Measurements from ENCODE around the gene UBXN4. TPM values are rescaled to one million over a fixed set of nuclear protein-coding genes. Genes with fewer than 3 reads are reported as not detected.

Gene UBXN4
- total and polyA plus RNA-seq, 2 donors (not counting 1 experiment from before 2014, with no cell fraction given), result 78.8 to 108 TPM

DNA sequence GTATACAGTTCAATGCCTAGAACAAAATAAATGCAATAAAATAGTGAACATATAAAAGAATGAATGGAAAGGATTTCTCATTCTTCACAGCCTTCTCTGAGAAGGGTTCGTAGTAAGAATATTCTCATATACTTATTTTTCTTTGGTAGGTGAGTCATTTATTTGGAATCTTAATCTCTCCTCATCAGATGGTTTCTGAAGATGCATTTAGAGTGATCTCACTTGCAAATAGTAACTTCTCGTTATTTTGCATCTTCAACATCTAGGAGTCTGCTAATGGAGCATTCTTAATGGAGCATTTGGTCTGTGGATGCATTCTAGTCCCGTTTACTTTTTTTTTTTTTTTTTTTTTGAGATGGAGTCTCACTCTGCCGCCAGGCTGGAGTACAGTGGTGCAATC lies 3.9 kb downstream of the UBXN4 start:
- Histone ChIP-seq H3K4me1 (ENCODE audit: control insufficient read depth, extremely low read depth, insufficient read depth, low read length) (peaks cover 3% of the 10 kb centered on the region), H3K36me3 (ENCODE audit: control insufficient read depth, insufficient read depth, low read length) (no peaks in the 10 kb centered on the region), H2AFZ (ENCODE audit: low read length) (no peak overlapping the region), H3K27me3 (ENCODE audit: control insufficient read depth, insufficient read depth, low read length) (no peaks in the 10 kb centered on the region), H3K9me3 (ENCODE audit: control insufficient read depth, insufficient read depth, low read depth, low read length) (no peaks in the 10 kb centered on the region), H3K79me2 (ENCODE audit: control insufficient read depth, insufficient read depth, low read length) (peaks cover 59% of the 10 kb centered on the region), H3K27ac (ENCODE audit: insufficient read depth, low read length) (no peak overlapping the region), H3K9ac (ENCODE audit: insufficient read depth, low read length) (no peak overlapping the region), H3K4me3 (replicated peaks in 1 of 4; ENCODE audit: control extremely low read depth in 1 of 4, insufficient read depth in 1 of 4, low read depth in 3 of 4, low read length in 4 of 4) (no peak overlapping the region), H4K20me1 (ENCODE audit: control insufficient read depth, extremely low read depth, insufficient read depth, low read length) (no peaks in the 10 kb centered on the region), H3K4me2 (ENCODE audit: extremely low read depth, insufficient read depth, low read length) (peak overlapping the region; percentile 17)
- no peak for TF ChIP-seq EZH2 (IDR thresholded peaks at IDR 0.05; ENCODE audit: low read length, missing control alignments)
- no peak for TF ChIP-seq CTCF (conservative IDR thresholded peaks at IDR 0.05 in 1 of 2, IDR thresholded peaks at IDR 0.05 in 1 of 2; ENCODE audit: low read depth in 1 of 2, low read length in 2 of 2)
- peak; percentile 64 to 87 for DNase-seq (ENCODE audit: low read depth in 2 of 2)

DNA sequence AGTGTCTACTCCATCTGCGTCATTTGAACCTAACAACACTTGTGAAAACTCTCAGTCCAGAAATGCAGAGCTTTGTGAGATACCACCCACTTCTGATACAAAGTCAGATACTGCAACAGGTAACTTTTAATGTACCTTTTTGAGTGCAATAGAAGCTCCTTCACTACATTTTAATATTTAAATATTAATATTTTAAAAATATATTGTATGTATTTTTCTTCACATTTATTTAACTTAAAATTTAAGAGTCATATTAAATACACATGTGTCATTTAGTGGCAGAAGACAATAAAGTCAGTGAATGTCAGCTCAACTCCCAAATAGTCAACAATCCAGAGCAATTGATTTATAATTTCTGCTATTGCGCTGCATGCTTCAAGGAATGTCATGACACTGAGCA lies 13.9 kb downstream of the UBXN4 start:
- DNase-seq (ENCODE audit: low read depth in 2 of 2), result no peak
- no peak overlapping the region for H3K27ac ChIP-seq (ENCODE audit: insufficient read depth, low read length)

GRCh38 chr2:135756692-135757091 lies 15.0 kb downstream of the UBXN4 start:
- no peak overlapping the region for H3K27ac ChIP-seq (ENCODE audit: insufficient read depth, low read length)
- peaks cover 6% of the 10 kb centered on the region for H3K36me3 ChIP-seq (ENCODE audit: control insufficient read depth, insufficient read depth, low read length)
- no peak overlapping the region for H3K9ac ChIP-seq (ENCODE audit: insufficient read depth, low read length)

More for the DNA sequence above, 13.9 kb downstream of the UBXN4 start:
- Histone ChIP-seq H3K4me1 (ENCODE audit: control insufficient read depth, extremely low read depth, insufficient read depth, low read length) (no peaks in the 10 kb centered on the region), H3K4me3 (replicated peaks in 1 of 4; ENCODE audit: control extremely low read depth in 1 of 4, insufficient read depth in 1 of 4, low read depth in 3 of 4, low read length in 4 of 4) (no peak overlapping the region), H3K9ac (ENCODE audit: insufficient read depth, low read length) (no peak overlapping the region), H3K4me2 (ENCODE audit: extremely low read depth, insufficient read depth, low read length) (no peak overlapping the region), H3K9me3 (ENCODE audit: control insufficient read depth, insufficient read depth, low read depth, low read length) (no peaks in the 10 kb centered on the region), H3K79me2 (ENCODE audit: control insufficient read depth, insufficient read depth, low read length) (no peaks in the 10 kb centered on the region), H3K36me3 (ENCODE audit: control insufficient read depth, insufficient read depth, low read length) (peaks cover 6% of the 10 kb centered on the region), H3K27me3 (ENCODE audit: control insufficient read depth, insufficient read depth, low read length) (no peaks in the 10 kb centered on the region), H2AFZ (ENCODE audit: low read length) (no peak overlapping the region), H4K20me1 (ENCODE audit: control insufficient read depth, extremely low read depth, insufficient read depth, low read length) (no peaks in the 10 kb centered on the region)
- TF ChIP-seq EZH2 (IDR thresholded peaks at IDR 0.05; ENCODE audit: low read length, missing control alignments) (no peak), CTCF (conservative IDR thresholded peaks at IDR 0.05 in 1 of 2, IDR thresholded peaks at IDR 0.05 in 1 of 2; ENCODE audit: low read depth in 1 of 2, low read length in 2 of 2) (no peak)

More at GRCh38 chr2:135756692-135757091, 15.0 kb downstream of the UBXN4 start:
- Histone ChIP-seq H2AFZ (ENCODE audit: low read length) (no peak overlapping the region), H3K9me3 (ENCODE audit: control insufficient read depth, insufficient read depth, low read depth, low read length) (no peaks in the 10 kb centered on the region), H3K4me1 (ENCODE audit: control insufficient read depth, extremely low read depth, insufficient read depth, low read length) (no peaks in the 10 kb centered on the region), H3K4me3 (replicated peaks in 1 of 4; ENCODE audit: control extremely low read depth in 1 of 4, insufficient read depth in 1 of 4, low read depth in 3 of 4, low read length in 4 of 4) (no peak overlapping the region), H4K20me1 (ENCODE audit: control insufficient read depth, extremely low read depth, insufficient read depth, low read length) (no peaks in the 10 kb centered on the region), H3K27me3 (ENCODE audit: control insufficient read depth, insufficient read depth, low read length) (no peaks in the 10 kb centered on the region), H3K4me2 (ENCODE audit: extremely low read depth, insufficient read depth, low read length) (no peak overlapping the region), H3K79me2 (ENCODE audit: control insufficient read depth, insufficient read depth, low read length) (no peaks in the 10 kb centered on the region)
- DNase-seq (ENCODE audit: low read depth in 2 of 2), result no peak
- no peak for TF ChIP-seq EZH2 (IDR thresholded peaks at IDR 0.05; ENCODE audit: low read length, missing control alignments)
- TF ChIP-seq CTCF (conservative IDR thresholded peaks at IDR 0.05 in 1 of 2, IDR thresholded peaks at IDR 0.05 in 1 of 2; ENCODE audit: low read depth in 1 of 2, low read length in 2 of 2), result no peak
